ENCODE data around the gene PTGES3. TPM values are rescaled to one million over a fixed set of nuclear protein-coding genes. Genes with fewer than 3 reads are reported as not detected.
A peak's percentile ranks its signal among the peaks of the same experiment; 100 is the strongest.

Gene PTGES3
- total and polyA plus RNA-seq, 4 donors = 91.6 to 304 (median 206) TPM

Small RNAs within 50 kb of the gene (small RNA-seq; reads per million reads assigned to genes)
- gene RN7SL809P (ENCODE audit: low replicate concordance) = not detected
- 4,763 reads per million, percentile 100 among the genes with 10 or more reads in this experiment for gene SNORD59A (ENCODE audit: low replicate concordance)

Other genes with a start within 250 kb of the PTGES3 start
- gene TIMELESS, start 238.9 kb downstream of the PTGES3 start, total RNA-seq = 10 to 100 TPM; 10.1 to 10.6 TPM
- gene TIMELESS, start 238.9 kb downstream of the PTGES3 start, polyA plus RNA-seq (ENCODE audit: insufficient read length in 2 of 2) = 10 to 100 TPM; 20.4 to 24.8 TPM
- gene MIP, start 233.6 kb downstream of the PTGES3 start, total RNA-seq = under 1 TPM in 1 of 2 donors, not detected in 1; 0.30 TPM
- under 1 TPM in 1 of 2 donors, not detected in 1; 0.60 TPM for gene MIP, start 233.6 kb downstream of the PTGES3 start, polyA plus RNA-seq (ENCODE audit: insufficient read length in 2 of 2)
- 1 to 10 TPM; 1.7 to 3.8 TPM for gene SPRYD4, start 219.7 kb downstream of the PTGES3 start, total RNA-seq
- gene SPRYD4, start 219.7 kb downstream of the PTGES3 start, polyA plus RNA-seq (ENCODE audit: insufficient read length in 2 of 2) = 1 to 10 TPM; 2.7 to 5.1 TPM
- gene GLS2, start 200.1 kb downstream of the PTGES3 start, total RNA-seq = 10 to 100 TPM in 1 of 2 donors, 1 to 10 TPM in 1; 3.1 to 10.5 TPM
- 10 to 100 TPM in 1 of 2 donors, 1 to 10 TPM in 1; 9.6 to 10.8 TPM for gene GLS2, start 200.1 kb downstream of the PTGES3 start, polyA plus RNA-seq (ENCODE audit: insufficient read length in 2 of 2)
- 10 to 100 TPM; 12.3 to 19.8 TPM for gene RBMS2, start 166.5 kb downstream of the PTGES3 start, total RNA-seq
- 10 to 100 TPM; 13.0 to 23.7 TPM for gene RBMS2, start 166.5 kb downstream of the PTGES3 start, polyA plus RNA-seq (ENCODE audit: insufficient read length in 2 of 2)
- gene BAZ2A, start 58.0 kb downstream of the PTGES3 start, total RNA-seq = 10 to 100 TPM; 20.7 to 31.6 TPM
- gene BAZ2A, start 58.0 kb downstream of the PTGES3 start, polyA plus RNA-seq (ENCODE audit: insufficient read length in 2 of 2) = 10 to 100 TPM; 48.5 to 49.3 TPM
- 100 to 1,000 TPM; 432 to 536 TPM for gene ATP5F1B, start 42.3 kb downstream of the PTGES3 start, total RNA-seq
- gene ATP5F1B, start 42.3 kb downstream of the PTGES3 start, polyA plus RNA-seq (ENCODE audit: insufficient read length in 2 of 2) = 100 to 1,000 TPM; 816 to 838 TPM
- 1,000 to 10,000 TPM in 1 of 2 donors, 100 to 1,000 TPM in 1; 832 to 1,792 TPM for gene NACA, start 37.0 kb upstream of the PTGES3 start, total RNA-seq
- 1,000 to 10,000 TPM; 1,291 to 1,360 TPM for gene NACA, start 37.0 kb upstream of the PTGES3 start, polyA plus RNA-seq (ENCODE audit: insufficient read length in 2 of 2)
- gene PRIM1, start 64.0 kb upstream of the PTGES3 start, total RNA-seq = 10 to 100 TPM; 15.0 to 19.9 TPM
- 10 to 100 TPM; 16.5 to 17.0 TPM for gene PRIM1, start 64.0 kb upstream of the PTGES3 start, polyA plus RNA-seq (ENCODE audit: insufficient read length in 2 of 2)
- 10 to 100 TPM in 1 of 2 donors, 1 to 10 TPM in 1; 7.7 to 21.2 TPM for gene HSD17B6, start 75.0 kb upstream of the PTGES3 start, total RNA-seq
- gene HSD17B6, start 75.0 kb upstream of the PTGES3 start, polyA plus RNA-seq (ENCODE audit: insufficient read length in 2 of 2) = 10 to 100 TPM; 22.4 to 27.2 TPM
- under 1 TPM in 1 of 2 donors, not detected in 1; 0.20 TPM for gene SDR9C7, start 246.1 kb upstream of the PTGES3 start, total RNA-seq
- under 1 TPM in 1 of 2 donors, not detected in 1; 0.27 TPM for gene SDR9C7, start 246.1 kb upstream of the PTGES3 start, polyA plus RNA-seq (ENCODE audit: insufficient read length in 2 of 2)